GM18511 (cell line): ENCODE measurements around the gene ZNF677.
"Not testable (repeated sequence)": the region's sequence is repeated elsewhere in the genome, so short reads cannot be mapped to it uniquely, and the experiment has no call there.

Experiments
- ATAC-seq: cut with Tn5 transposase; IDR thresholded peaks from one replicate; pipeline ENCODE4 v1.9.1; 2021; ENCODE audit warnings: mild to moderate bottlenecking, moderate library complexity; ENCODE audit not compliant: unreplicated experiment

ZNF677 gene

GRCh38 chr19:53254411-53255341 lies at the start of gene ZNF677:
Gene ZNF677, minus strand, starts transcription at chr19:53254873. Its CDS starts 3,323 bp downstream, at chr19:53251550.
- ATAC-seq = no peak

DNA sequence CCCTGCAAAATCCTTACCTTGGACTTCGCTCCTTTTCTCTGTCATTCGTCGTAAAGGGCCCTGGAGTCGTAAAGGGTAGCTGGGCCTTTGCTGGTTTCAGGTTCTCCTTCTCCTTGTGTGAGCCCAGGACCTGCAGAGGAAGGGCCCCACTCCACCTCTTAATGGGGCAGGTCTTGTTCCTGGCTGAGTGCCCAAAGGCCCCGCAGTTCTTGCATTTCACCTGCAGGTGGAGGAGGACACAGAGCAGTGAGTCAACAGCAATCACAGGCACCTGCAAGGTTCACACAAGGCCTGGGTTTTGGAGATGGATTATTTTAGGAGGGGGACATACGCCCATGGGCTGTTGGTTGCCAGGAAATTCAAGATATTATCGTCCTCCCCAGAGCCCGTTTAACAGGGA lies 46.7 kb upstream of the ZNF677 start:
- not testable (repeated sequence) for ATAC-seq

- ATAC-seq = no peak
Measured at GRCh38 chr19:53294786-53295441, 40.2 kb upstream of the ZNF677 start.

DNA sequence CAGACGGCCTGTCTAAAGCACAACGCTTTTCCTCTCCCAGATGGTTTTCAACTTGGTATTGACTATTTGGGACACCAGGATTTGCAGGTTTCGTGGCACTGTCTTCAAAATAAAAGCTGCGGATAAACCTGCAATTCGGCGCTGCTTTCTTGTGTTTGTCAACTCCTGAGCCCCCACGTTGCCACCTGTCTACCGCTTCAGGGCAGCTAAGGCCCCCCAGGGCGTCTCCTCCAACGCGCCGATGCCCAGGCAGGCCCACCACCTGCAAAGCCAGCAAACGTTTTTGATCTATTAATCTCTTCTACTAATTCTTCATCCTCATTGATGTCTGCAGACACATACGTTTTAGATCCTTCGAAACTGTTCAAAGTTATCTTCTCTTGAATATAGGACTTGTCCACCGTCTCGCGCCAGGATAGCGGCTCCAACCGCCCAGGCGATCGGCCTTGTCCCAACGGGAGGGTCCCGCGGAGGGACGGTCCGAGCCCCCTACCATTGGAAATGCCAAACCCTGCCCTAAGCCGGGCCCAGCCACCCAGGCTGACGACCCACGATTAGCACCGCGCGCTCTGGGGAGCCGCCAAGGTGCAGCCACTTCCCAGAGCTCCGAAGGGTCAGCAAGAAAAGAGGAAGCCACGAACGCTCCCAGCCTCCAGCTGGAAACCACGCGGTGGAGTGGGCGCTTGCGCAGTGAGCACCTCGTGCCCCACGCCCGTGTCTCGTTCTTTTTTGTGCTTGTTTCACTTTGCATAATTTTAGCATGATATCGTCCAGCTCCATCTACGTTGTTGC lies 36.3 kb upstream of the ZNF677 start:
- no peak for ATAC-seq

DNA sequence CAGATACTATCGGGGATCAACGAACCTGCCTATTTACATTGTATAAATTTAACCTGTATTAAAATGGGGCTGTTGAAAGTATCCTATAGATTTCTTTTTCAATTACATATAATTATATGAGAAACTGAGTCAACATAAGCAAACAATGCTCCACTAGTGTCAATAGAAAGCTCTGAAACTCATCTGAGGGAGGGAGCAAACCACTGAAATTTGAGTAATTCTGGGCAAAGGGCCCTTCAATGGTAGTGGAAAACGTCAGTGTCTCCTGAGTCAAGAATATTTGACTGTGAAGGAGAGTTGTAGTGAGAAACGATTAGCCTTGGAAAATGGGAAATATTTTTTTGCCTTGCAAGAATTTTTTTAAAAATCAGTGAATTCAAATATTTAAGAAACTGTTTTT lies 30.4 kb upstream of the ZNF677 start:
- no peak for ATAC-seq

DNA sequence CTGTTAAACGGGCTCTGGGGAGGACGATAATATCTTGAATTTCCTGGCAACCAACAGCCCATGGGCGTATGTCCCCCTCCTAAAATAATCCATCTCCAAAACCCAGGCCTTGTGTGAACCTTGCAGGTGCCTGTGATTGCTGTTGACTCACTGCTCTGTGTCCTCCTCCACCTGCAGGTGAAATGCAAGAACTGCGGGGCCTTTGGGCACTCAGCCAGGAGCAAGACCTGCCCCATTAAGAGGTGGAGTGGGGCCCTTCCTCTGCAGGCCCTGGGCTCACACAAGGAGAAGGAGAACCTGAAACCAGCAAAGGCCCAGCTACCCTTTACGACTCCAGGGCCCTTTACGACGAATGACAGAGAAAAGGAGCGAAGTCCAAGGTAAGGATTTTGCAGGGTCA lies 27.3 kb upstream of the ZNF677 start:
- not testable (repeated sequence) for ATAC-seq

GRCh38 chr19:53275480-53275879 lies 20.8 kb upstream of the ZNF677 start:
- no peak for ATAC-seq

- ATAC-seq = no peak
Measured at GRCh38 chr19:53272044-53272443, 17.4 kb upstream of the ZNF677 start.

GRCh38 chr19:53269861-53270260 lies 15.2 kb upstream of the ZNF677 start:
- not testable (repeated sequence) for ATAC-seq

DNA sequence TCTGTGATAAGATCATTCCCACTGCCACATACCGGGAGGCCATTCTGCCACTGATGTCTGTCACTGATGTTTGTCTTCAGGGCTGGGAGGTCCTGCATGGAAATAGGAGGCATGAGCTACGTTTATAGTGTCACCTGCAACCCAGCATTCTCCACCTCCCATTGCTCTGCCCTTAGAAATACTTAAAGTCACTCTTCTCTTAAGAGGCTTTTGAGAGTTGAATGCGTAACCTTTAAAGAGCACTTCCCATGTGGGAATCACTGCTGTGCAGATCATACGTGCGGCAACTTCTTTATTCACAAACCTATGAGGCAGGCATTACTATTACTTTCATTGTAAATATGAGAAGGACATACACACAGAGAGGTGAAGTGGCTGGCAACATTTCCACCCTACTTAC lies 12.9 kb upstream of the ZNF677 start, which contains the start of gene VN1R4:
TSS of gene VN1R4 (minus strand) at position 101 of the 400 bp plus-strand sequence. CDS start at position 43, 58 bp downstream.
- ATAC-seq = not testable (repeated sequence)

DNA sequence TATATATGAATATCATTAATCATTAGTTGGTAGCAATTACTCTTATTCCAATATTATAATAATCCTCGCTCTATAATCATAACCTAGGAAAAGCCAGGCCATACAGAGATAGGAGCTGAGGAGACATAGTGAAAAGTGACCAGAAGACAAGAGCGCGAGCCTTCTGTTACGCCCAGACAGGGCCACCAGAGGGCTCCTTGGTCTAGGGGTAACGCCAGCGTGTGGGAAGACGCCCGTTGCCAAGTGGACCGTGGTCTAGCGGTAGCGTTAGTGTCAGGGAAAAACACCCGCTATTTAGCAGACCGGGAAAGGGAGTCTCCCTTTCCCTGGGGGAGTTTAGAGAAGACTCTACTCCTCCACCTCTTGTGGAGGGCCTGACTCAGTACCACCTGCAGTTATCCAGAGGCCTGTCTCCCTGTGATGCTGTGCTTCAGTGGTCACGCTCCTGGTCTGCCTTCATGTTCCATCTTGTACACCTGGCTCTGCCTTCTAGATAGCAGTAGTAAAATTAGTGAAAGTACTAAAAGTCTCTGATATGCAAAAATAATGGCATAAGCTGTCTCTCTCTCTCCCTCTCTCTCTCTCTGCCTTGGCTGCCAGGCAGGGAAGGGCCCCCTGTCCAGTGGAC lies 3.2 kb upstream of the ZNF677 start, which contains the start of gene VN1R2:
TSS of gene VN1R2 (plus strand) at position 578 of the 628 bp plus-strand sequence. CDS start 84 bp downstream, outside the sequence.
- ATAC-seq = not testable (repeated sequence)

DNA sequence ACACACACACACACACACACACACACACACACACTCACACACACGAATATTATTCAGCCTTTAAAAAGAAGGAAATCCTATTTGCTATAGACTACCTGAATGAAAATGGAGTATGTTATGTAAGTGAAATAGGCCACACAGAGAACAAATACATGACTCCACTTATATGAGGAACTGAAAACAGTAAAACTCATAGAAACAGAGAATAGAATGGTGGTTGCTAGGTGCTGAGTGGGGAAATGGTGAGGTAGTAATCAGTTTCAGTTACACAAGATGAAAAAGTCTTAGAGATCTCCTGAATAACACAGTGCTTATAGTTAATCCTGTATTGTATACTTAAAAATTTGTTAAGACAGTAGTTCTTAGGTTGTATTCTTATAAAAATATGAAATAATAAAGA lies 8.2 kb downstream of the ZNF677 start:
- ATAC-seq = no peak

DNA sequence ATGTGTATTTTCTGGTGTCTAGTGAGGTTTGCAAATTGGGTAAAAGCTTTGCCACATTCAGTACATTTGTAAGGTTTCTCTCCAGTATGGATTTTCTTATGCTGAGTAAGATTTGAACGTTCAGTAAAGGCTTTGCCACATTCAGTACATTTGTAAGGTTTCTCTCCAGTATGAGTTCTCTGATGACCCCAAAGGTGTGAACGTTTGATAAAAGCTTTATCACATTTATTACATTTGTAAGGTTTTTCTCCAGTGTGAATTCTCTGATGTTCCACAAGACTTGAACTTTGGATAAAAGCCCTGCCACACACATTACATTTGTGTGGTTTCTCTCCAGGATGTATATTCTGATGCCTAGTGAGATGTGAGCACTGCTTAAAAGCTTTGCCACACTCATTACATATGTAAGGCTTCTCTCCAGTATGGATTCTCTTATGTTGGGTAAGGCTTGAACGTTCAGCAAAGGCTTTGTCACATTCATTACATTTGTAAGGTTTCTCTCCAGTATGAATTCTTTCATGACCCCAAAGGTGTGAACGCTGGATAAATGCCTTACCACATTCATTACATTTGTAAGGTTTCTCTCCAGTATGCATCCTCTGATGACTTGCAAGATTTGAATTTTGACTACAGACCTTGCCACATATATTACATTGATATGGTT lies 17.4 kb downstream of the ZNF677 start:
- ATAC-seq = no peak

DNA sequence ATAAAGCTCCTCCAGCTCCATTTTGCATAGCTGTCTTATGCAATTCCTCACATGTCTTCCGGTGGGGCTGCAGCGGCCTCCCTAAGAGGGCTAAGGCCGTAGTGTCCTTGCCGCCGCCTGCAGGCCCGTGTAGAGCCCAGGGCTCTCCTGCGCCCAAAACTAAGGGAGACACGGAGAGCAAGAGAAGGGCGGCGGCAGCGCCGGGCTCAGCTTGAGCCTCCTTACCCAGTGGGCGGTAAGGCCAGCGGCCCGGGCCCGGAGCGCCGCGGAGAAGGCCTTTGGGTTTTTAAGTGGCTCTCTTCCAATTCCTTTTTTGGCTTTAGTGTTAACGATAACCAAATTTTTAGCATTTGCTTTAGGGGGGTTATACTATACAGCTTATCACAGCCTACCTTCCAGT lies 30.1 kb downstream of the ZNF677 start:
- ATAC-seq = no peak

GRCh38 chr19:53222716-53223115 lies 32.0 kb downstream of the ZNF677 start:
- ATAC-seq = not testable (repeated sequence)

DNA sequence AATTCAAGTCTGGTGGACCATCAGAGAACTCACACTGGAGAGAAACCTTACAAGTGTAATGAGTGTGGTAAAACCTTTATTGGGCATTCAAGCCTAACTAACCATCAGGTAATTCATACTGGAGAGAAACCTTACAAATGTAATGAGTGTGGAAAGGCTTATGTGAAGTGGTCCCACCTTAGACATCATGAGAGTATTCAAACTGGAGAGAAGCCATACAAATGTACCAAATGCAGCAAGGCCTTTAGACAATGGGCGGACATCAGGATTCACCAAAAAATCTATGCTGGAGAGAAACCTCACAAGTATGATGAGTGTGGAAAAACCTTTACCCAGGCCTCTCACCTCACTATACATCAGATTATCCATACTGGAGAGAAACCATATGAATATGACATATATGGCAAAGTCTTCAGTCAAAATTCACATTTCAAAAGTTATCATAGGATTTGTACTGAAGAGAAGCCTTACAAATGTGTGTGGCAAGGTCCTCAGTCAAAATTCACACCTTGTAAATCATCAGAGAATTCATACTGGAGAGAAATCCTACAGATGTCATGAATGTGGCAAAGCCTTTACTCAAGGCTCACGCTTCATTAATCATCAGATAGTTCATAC lies 41.9 kb downstream of the ZNF677 start:
- no peak for ATAC-seq

- ATAC-seq = not testable (repeated sequence)
Measured at GRCh38 chr19:53211554-53211953, 43.1 kb downstream of the ZNF677 start.

- no peak for ATAC-seq
Measured at GRCh38 chr19:53196777-53197396, 57.8 kb downstream of the ZNF677 start.

DNA sequence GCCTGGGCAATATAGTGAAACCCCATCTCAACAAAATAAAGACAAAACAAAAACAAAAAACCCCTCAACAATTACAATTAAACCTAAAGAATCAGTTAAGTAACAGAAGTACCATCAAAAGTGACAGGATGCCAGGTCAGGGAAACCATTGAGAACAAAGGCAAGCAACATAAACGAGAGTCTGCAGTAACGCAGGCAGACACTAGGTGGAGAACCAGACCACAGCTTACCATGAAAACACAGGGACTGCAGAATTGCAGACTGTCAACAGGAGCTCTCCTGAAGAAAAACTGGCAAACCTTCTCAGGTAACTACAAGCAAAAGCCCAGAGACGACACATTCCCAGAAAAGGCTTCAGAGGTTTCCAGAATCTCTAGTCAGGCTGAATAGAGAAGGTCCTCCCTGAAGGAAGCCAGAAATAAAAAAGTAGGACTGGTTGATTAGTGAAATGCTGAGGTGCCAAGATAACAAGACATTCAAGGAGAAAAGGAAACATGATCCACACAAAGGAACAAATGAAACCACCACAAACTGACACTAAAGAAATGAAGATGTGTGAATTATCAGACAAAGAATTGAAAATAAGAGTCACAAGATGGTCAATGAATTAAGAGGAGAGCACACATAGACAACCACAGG lies 59.3 kb downstream of the ZNF677 start:
- no peak for ATAC-seq
